OCI-LY7 (cell line): Measurements from ENCODE around the gene CNNM2.
A peak's percentile ranks its signal among the peaks of the same experiment; 100 is the strongest.

ENCODE experiments used
- CTCF ChIP-seq: fragments of 200-600 bp; sonication (generic); conservative IDR thresholded peaks from 2 replicates; pipeline ENCODE4 v1.5.1; 2014; ENCODE audit warnings: mild to moderate bottlenecking, antibody characterized with exemption, low read length, moderate library complexity, mixed read lengths
- EZH2phosphoT487 ChIP-seq: fragments of 200-600 bp; sonication (generic); IDR thresholded peaks from 2 replicates; pipeline ENCODE4 v1.6.1; 2018; ENCODE audit warnings: low read depth, borderline replicate concordance, mild to moderate bottlenecking, mixed run types, antibody characterized with exemption, low read length, moderate library complexity, mixed read lengths

DNA sequence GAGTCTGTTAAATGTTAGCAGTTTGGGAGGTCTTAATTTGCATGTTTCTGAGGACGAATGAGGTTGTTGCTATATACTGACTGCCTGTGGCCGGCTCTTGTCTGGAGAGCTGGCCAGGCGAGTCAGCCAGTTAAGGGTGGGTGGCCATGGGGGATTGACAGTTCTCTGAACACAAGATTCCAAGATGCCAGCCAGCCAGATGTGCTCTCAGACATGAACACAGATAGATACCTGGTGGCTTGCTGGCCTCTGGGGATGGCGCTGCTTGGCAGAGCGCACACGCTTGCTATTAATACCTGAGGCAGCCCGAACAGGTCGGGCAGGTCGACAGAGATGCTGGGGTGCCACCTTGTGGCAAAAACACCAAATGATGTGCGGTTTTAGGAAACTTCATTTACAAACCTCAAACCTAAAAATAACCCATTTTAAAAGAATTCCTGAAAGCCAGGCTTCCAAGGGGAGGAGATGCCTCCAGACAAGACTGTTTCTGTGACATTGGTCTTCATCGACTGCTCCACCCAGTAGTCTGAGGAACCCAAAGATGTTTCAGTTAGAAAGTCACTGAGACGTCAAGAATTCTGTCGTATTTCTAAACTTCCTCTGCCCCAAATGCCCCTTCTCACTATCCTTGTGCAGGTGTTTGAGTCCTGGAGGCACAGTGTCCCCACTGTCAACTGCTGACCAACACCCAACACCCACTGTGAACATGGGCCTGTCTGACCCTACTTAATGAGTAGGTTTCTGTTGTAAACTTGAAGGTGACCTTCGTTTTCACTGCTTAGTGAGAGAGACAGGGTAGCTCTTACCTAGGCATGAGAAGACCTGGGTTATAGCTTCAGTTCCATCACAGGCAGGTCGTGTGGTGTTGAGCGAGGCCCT, 151.6 kb downstream of the CNNM2 start:
- TF ChIP-seq CTCF: peak; percentile 95
- TF ChIP-seq EZH2phosphoT487: no peak
